Lower leg skin (tissue), 3 donors: ENCODE measurements around the gene UBE2L5.

Experiments
- POLR2A ChIP-seq, 2 donors: fragments of 450-650 bp; IDR thresholded peaks; one replicate each; pipeline ENCODE4 v1.6.1; 2016 to 2017; ENCODE audit warnings: antibody characterized with exemption in 2 of 2, mild to moderate bottlenecking in 1 of 2, moderate library complexity in 1 of 2
- TF ChIP-seq, protein P1 (sequence below), 3 donors: fragments of 450-650 bp; IDR thresholded peaks; one replicate each; pipeline ENCODE4 v1.5.1; 2016; ENCODE audit warnings: antibody characterized with exemption in 3 of 3, mild to moderate bottlenecking in 3 of 3, moderate library complexity in 2 of 3

- TF ChIP-seq POLR2A (IDR thresholded peaks at IDR 0.05), result no peak
- TF ChIP-seq, protein P1, sequence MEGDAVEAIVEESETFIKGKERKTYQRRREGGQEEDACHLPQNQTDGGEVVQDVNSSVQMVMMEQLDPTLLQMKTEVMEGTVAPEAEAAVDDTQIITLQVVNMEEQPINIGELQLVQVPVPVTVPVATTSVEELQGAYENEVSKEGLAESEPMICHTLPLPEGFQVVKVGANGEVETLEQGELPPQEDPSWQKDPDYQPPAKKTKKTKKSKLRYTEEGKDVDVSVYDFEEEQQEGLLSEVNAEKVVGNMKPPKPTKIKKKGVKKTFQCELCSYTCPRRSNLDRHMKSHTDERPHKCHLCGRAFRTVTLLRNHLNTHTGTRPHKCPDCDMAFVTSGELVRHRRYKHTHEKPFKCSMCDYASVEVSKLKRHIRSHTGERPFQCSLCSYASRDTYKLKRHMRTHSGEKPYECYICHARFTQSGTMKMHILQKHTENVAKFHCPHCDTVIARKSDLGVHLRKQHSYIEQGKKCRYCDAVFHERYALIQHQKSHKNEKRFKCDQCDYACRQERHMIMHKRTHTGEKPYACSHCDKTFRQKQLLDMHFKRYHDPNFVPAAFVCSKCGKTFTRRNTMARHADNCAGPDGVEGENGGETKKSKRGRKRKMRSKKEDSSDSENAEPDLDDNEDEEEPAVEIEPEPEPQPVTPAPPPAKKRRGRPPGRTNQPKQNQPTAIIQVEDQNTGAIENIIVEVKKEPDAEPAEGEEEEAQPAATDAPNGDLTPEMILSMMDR (IDR thresholded peaks at IDR 0.05), result no peak
Observed at GRCh38 chr13:30375265-30375835, 46.9 kb upstream of the UBE2L5 start.
